Stimulated activated CD8-positive, alpha-beta memory T cell treated with anti-CD3 and anti-CD28 coated beads, Interleukin-2, amount 100 ng/mL, for 1 hour (primary cell): ENCODE measurements around the gene SPIN1.

Source experiments
- DNase-seq, 2 donors: peaks; one replicate each; pipeline ENCODE4 v3.0.0-alpha.2; 2020; ENCODE audit warnings: low read depth in 2 of 2

Gene SPIN1

GRCh38 chr9:88436379-88436778 is 48.1 kb downstream of the SPIN1 start:
- DNase-seq, result no peak

- DNase-seq, result no peak
Observed at GRCh38 chr9:88437210-88438146, 49.2 kb downstream of the SPIN1 start.

- no peak for DNase-seq
Observed at GRCh38 chr9:88438811-88439210, 50.6 kb downstream of the SPIN1 start.

DNA sequence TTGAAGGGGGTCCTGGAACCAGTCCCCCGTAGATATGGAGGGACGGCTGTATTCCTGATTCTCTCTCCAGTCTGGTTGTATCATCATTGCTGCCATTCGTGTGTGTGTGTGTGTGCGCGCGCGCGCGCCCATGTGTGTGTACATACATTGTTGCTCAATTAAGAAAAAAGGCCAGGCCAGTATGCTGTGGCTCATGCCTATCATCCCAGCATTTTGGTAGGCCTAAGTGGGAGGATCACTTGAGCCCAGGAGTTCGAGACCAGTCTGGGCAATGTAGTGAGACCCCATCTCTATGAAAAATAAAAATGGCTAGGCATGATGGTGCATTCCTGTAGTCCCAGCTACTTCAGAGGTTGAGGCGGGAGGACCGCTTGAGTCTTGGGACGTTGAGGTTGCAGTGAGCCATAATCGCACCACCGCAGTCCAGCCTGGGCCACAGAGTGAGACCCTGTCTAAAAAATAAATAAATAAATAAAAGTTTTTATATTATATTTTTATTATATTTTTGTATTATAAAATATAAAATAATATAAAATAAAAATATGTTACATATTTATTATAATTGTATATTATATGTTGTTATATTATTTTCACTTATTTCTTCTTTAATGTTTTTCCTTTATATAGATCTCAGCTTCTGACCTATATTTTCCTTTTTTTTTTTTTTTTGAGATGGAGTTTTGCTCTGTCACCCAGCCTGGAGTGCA is 53.2 kb downstream of the SPIN1 start:
- no peak for DNase-seq

DNA sequence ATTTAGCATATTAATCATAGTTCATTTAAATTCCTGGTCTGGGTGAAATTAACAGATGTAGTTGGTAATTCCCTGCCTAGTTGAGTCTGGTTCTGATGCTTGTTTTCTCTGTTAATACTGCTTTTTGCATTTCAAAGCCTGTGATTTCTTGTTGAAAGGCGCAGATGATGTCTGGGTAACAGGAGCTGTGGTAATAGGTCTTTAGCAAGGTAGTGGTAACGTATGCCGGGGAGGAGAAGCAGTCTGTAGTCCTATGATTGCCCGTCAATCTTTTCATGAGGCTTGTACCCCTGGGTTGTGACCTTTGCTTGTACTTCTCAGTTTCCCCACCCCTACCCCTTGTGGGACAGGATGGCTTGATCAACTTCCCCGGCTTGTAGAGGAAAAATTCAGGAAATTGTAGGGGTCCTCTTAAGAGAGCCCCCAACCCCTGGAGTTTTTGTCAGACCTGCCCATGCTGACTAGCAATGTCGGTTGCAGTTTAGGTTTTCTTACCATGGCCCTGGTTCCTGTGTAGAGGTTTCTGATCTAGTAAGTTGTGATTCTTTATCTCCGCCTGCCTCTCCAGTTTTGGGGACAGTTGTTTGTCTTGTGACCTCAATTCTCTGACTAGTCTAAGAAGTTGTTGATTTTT is 55.4 kb downstream of the SPIN1 start:
- DNase-seq, result no peak

DNA sequence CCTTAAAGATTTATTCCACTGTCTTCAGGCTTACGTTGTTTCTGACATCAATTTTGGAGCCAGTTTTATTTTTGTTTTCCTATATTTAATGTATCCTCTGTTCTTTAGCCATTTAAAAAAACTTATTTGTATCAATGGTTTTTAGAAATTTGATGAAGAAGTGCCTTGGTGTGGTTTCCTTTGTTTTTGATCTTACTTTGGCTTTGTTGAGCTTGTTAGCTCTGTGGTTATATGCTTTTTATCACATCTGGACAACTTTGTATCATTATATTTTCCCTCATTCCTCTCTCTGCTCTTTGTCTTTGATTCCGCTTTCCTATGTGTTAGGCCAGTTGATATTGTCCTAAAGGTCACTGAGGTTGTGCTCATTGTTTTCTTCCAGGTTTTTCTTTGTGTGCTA is 58.5 kb downstream of the SPIN1 start:
- no peak for DNase-seq

- no peak for DNase-seq
Observed at GRCh38 chr9:88447431-88447830, 59.2 kb downstream of the SPIN1 start.

DNA sequence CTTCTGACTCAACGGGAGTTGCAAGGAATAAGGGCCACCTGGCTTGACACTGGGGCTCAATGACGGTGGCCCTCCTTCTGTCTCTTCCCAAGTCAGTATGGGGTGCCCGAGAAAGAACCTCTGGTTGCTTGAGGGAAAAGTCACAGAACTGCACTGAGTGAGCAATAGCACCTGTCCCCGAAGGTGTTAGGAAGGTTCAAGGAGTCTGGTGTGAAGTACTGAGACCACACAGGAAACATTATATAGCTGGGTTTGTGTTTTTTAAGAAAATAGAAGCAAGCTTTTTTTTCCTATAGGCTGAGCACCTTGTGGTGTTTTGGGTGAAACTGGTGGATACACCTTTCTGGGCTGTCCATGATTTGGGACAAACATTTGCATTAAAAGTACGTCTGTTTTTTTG is 62.9 kb downstream of the SPIN1 start:
- no peak for DNase-seq

- no peak for DNase-seq
Observed at GRCh38 chr9:88458716-88459465, 70.6 kb downstream of the SPIN1 start.

- no peak for DNase-seq
Observed at GRCh38 chr9:88460587-88461332, 72.5 kb downstream of the SPIN1 start.

GRCh38 chr9:88462191-88462590 is 73.9 kb downstream of the SPIN1 start:
- DNase-seq, result no peak

- DNase-seq, result no peak
Observed at GRCh38 chr9:88464851-88465250, 76.6 kb downstream of the SPIN1 start.

- DNase-seq, result no peak
Observed at GRCh38 chr9:88468226-88468625, 80.0 kb downstream of the SPIN1 start.

DNA sequence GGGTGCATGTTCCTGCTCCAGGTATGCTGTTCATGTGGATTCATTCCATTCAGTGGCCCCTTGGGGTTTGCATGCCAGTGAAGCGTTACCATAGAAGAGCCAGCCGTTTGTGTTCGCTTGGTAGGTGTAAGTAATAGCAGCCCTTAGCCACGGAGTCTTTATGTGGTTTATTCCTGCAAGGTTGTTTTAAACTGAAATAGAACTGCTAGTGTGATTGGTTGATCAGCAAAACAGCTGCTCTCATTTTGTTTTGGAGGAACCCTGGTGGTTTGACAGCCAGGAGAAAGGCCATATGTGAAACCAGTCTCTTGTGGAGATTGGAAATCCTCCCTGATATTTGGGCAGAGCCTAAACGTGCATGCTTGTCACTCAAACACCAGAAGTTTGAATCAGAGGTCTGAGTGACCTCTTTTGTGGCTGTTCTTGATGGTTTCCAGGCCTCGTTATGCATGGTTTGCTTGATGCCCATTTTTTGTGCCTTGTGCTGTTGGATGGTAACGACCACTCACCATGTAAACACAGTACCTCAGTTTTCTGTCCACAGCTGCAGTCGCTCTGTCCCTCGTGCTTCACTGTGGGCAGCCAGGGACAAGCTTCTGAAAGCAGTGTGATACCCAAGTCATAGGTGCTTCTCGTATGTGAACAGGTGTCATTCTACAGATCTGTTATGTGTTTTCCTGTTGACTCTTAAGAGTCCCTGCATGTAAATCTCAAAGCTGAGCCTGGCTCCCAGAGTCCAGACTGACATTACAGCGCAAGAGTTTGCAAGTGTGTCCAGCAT is 88.4 kb downstream of the SPIN1 start:
- DNase-seq, result no peak

DNA sequence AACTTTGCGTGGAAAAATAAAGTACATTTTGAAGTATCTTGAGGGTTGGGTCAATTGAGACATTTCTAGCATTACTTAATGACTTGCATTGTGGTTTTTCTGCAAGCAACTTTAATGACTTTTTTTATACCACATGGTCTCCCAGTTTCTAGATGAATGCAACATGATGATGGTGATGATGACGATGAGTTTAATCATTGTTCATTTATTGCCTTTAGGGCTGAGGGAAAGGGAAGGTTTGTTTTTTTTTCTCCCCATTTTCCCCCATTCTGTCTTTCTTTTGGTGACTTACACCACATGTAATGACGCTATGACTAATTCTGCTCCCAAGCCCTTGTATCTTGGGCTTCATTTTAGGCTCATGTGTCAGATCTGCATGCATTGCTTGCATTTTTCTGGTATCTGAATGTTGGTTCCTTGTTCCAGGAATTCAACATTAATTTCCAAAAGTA is 89.1 kb downstream of the SPIN1 start:
- no peak for DNase-seq

DNA sequence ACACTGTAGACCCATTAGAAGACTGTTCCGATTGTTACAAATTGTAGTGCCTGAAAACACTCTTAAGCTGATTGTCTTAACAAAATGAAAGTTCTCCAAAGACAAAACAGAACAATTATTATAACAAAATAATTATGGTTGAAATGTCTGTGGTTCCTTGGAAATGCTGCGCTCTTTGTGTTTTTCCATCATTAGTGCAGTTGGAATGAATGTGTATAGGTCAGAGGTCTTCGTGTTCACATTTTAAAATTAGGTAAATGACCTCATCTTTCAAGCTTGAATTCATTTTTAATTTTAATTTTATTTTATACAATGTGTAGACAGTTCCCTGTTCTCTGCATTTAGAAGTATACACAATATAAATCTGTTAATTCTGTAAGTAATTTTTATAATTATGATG is 90.0 kb downstream of the SPIN1 start:
- DNase-seq, result no peak

DNA sequence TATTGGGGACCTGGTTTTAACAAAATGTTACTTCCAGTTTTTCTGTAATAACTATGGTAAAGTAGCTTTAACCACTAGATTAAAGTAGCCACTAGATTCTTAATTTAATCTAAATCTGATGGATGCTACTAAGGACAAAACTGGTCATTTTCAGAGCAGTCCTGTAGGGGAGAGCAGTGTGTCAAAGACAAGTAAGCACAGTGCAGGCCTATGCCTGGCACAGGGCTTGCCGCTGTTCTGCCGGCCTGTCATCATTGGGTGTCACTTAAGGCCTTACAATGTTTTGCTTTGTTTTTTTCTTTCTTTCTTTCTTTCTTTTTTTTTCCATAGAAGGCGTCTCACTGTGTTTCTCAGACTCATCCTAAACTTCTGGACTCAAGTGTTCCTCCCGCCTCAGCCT is 93.7 kb downstream of the SPIN1 start:
- DNase-seq, result no peak

DNA sequence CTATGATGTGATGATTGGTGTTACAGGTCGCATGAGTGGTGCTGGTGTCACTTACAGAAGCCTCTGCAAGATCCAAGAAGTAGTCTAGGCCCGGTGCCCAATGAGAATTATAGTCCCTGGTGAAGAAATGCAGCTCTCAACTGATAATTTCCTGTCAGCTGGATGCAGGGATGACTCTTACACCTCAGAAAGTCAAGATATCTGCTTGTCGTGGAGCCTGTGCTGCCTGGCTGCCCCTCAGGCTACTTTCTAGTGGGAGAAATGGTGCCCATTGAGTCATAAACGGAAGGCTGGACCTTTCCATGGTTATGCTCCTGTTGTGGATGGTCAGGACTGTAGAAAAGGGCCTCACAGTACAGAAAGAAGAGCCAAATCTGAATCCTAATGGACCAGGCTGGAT is 99.9 kb downstream of the SPIN1 start:
- DNase-seq, result no peak

DNA sequence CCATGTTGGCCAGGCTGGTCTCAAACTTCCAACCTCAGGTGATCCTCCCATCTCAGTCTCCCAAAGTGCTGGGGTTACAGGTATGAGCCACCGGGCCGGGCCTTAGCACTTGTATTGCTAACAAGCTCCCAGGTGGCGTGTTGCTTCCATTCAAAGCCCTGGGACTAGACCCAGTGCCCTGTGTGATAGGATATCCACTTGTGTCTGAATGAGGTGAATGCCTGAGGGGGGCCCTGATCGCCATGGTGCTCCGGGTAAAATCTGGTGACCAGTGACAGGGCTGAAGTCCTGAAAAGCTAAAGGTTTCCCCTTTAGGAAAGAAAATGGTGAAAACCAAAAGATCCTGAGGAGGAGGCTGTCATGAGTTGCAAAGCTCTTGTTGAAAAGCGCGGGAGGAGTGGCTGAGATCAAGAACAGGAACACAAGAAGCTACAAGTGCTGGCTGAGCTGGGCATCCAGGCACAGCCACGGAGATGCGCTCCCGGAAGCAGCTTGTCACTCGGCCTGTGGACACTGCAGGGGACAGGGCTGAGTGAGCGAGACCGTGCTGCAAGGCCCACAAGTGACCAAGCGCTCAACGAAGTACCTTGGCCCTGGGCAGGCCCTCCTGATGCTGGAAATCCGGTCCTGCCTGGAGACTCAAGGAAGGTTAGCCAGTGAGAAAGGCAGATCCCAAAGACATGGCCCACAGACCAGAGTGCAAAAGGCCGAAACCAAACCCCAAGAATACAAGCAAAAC is 106.9 kb downstream of the SPIN1 start:
- DNase-seq, result no peak

GRCh38 chr9:88497224-88497623 is 109.0 kb downstream of the SPIN1 start:
- DNase-seq, result no peak
